ENCODE measurements around the gene MAGI1. TPM values are rescaled to one million over a fixed set of nuclear protein-coding genes. Genes with fewer than 3 reads are reported as not detected.

The MAGI1 gene
- polyA plus RNA-seq, 1 of the 3 experiments (the other 2 are of a cell fraction), result 10.3 TPM

GRCh38 chr3:65741540-65741939, 297.2 kb downstream of the MAGI1 start:
- no peak overlapping the region for H3K27ac ChIP-seq (ENCODE audit: low read depth in 2 of 2, low read length in 1 of 2)
- 97% methylated on average over 4 of the region's 4 CpGs for WGBS (ENCODE audit: low lambda C conversion rate)
- H3K36me3 ChIP-seq (replicated peaks in 1 of 2; ENCODE audit: control insufficient read depth in 1 of 2, insufficient read depth in 2 of 2, low read length in 1 of 2), result no peaks in the 10 kb centered on the region
- DNase-seq, result no peak
- TF ChIP-seq EP300 (IDR thresholded peaks at IDR 0.05; ENCODE audit: borderline replicate concordance in 1 of 2, low read depth in 1 of 2, low read length in 1 of 2), result no peak
- ChIA-PET POLR2A (no interaction called here), CTCF (interaction anchor here (1.0 to 2.5 kb wide), 3 partner anchors 10 to 302 kb away, joined by 3 to 14 read pairs (median 8); no protein-coding TSS in a partner anchor)
- no peaks in the 10 kb centered on the region for H3K9me3 ChIP-seq
- no peak overlapping the region for H3K9ac ChIP-seq
- peaks cover 2 to 3% of the 10 kb centered on the region in 2 experiments; a peak in 1 of 4 replicates for H3K4me1 ChIP-seq (ENCODE audit: control insufficient read depth in 1 of 2, insufficient read depth in 2 of 2, low read depth in 1 of 2, low read length in 1 of 2)
- H3K4me2 ChIP-seq, result no peak overlapping the region
- H3K4me3 ChIP-seq (ENCODE audit: low read depth in 2 of 2, low read length in 1 of 2), result no peak overlapping the region
- H3K27me3 ChIP-seq (ENCODE audit: insufficient read depth), result no peaks in the 10 kb centered on the region
- H2AFZ ChIP-seq (ENCODE audit: low read depth), result no peak overlapping the region
- H4K20me1 ChIP-seq (ENCODE audit: insufficient read depth), result no peaks in the 10 kb centered on the region
- peaks cover 8% of the 10 kb centered on the region for H3F3A ChIP-seq (replicated peaks; ENCODE audit: insufficient read depth)
- H3K79me2 ChIP-seq (ENCODE audit: insufficient read depth), result peaks cover 35% of the 10 kb centered on the region
- no peaks in the 10 kb centered on the region for H3K9me2 ChIP-seq

GRCh38 chr3:65739901-65740541, 298.7 kb downstream of the MAGI1 start:
- TF ChIP-seq YY1 (IDR thresholded peaks at IDR 0.05; ENCODE audit: low read depth), result no peak
- no peak for TF ChIP-seq SMC3 (IDR thresholded peaks at IDR 0.05; ENCODE audit: low read depth, low read length)
- no peaks in the 10 kb centered on the region for H3K9me2 ChIP-seq
- DNase-seq, result no peak
- H3K9me3 ChIP-seq, result no peaks in the 10 kb centered on the region
- no peak overlapping the region for H3K27ac ChIP-seq (ENCODE audit: low read depth in 2 of 2, low read length in 1 of 2)
- H3K4me1 ChIP-seq (ENCODE audit: control insufficient read depth in 1 of 2, insufficient read depth in 2 of 2, low read depth in 1 of 2, low read length in 1 of 2), result peaks cover 2 to 3% of the 10 kb centered on the region in 2 experiments; a peak in 1 of 4 replicates
- CTCF ChIA-PET, result no interaction called here
- H3K4me3 ChIP-seq (ENCODE audit: low read depth in 2 of 2, low read length in 1 of 2), result no peak overlapping the region
- H4K20me1 ChIP-seq (ENCODE audit: insufficient read depth), result no peaks in the 10 kb centered on the region
- no peak overlapping the region for H3K4me2 ChIP-seq
- H3K36me3 ChIP-seq (replicated peaks in 1 of 2; ENCODE audit: control insufficient read depth in 1 of 2, insufficient read depth in 2 of 2, low read length in 1 of 2), result no peaks in the 10 kb centered on the region
- POLR2A ChIA-PET, result no interaction called here
- H3K79me2 ChIP-seq (ENCODE audit: insufficient read depth), result peaks cover 32% of the 10 kb centered on the region
- H3K27me3 ChIP-seq (ENCODE audit: insufficient read depth), result no peaks in the 10 kb centered on the region
- WGBS (ENCODE audit: low lambda C conversion rate), result 62% methylated on average over 3 of the region's 3 CpGs
- no peak overlapping the region for H2AFZ ChIP-seq (ENCODE audit: low read depth)
- H3K9ac ChIP-seq, result no peak overlapping the region
- H3F3A ChIP-seq (replicated peaks; ENCODE audit: insufficient read depth), result peaks cover 8% of the 10 kb centered on the region

- TF ChIP-seq USF2 (IDR thresholded peaks at IDR 0.05; ENCODE audit: borderline replicate concordance, low read depth, low read length), result no peak
- no peak for TF ChIP-seq YY1 (IDR thresholded peaks at IDR 0.05; ENCODE audit: low read depth)
- TF ChIP-seq CHD2 (IDR thresholded peaks at IDR 0.05; ENCODE audit: low read length, partially characterized antibody), result no peak
- no peak for TF ChIP-seq RAD21 (IDR thresholded peaks at IDR 0.05; ENCODE audit: low read length)
- TF ChIP-seq GATA2 (CRISPR knock-in tag; IDR thresholded peaks at IDR 0.05), result no peak
- TF ChIP-seq TAF1 (IDR thresholded peaks at IDR 0.05; ENCODE audit: borderline replicate concordance, low read depth, low read length), result no peak
- TF ChIP-seq MAX (IDR thresholded peaks at IDR 0.05; ENCODE audit: low read depth), result no peak
- no peak for TF ChIP-seq IRF3 (IDR thresholded peaks at IDR 0.05; ENCODE audit: low read depth, low read length)
- no peak for TF ChIP-seq FOXJ3 (CRISPR knock-in tag; IDR thresholded peaks at IDR 0.05)
- no peak for TF ChIP-seq ZBTB33 (IDR thresholded peaks at IDR 0.05; ENCODE audit: borderline replicate concordance, low read depth)
- Histone ChIP-seq H3K9ac (no peak overlapping the region), H3K36me3 (replicated peaks in 1 of 2; ENCODE audit: control insufficient read depth in 1 of 2, insufficient read depth in 2 of 2, low read length in 1 of 2) (no peaks in the 10 kb centered on the region), H3K9me2 (no peaks in the 10 kb centered on the region), H3K27ac (ENCODE audit: low read depth in 2 of 2, low read length in 1 of 2) (no peak overlapping the region), H3K4me3 (ENCODE audit: low read depth in 2 of 2, low read length in 1 of 2) (no peak overlapping the region), H2AFZ (ENCODE audit: low read depth) (no peak overlapping the region), H3K4me1 (ENCODE audit: control insufficient read depth in 1 of 2, insufficient read depth in 2 of 2, low read depth in 1 of 2, low read length in 1 of 2) (peaks cover 3 to 11% of the 10 kb centered on the region in 2 experiments), H4K20me1 (ENCODE audit: insufficient read depth) (no peaks in the 10 kb centered on the region), H3K4me2 (no peak overlapping the region), H3K79me2 (ENCODE audit: insufficient read depth) (peaks cover 18% of the 10 kb centered on the region; the same call in 1 of the 2 replicates), H3K9me3 (no peaks in the 10 kb centered on the region), H3F3A (replicated peaks; ENCODE audit: insufficient read depth) (peaks cover 8% of the 10 kb centered on the region), H3K27me3 (ENCODE audit: insufficient read depth) (no peaks in the 10 kb centered on the region)
- WGBS (ENCODE audit: low lambda C conversion rate), result 75% methylated on average over 1 of the region's 1 CpG
- ChIA-PET CTCF (interaction anchor here (0.9 to 9.4 kb wide), 3 partner anchors 9 to 296 kb away, joined by 4 to 81 read pairs (median 28); no protein-coding TSS in a partner anchor), POLR2A (no interaction called here)
- DNase-seq, result no peak
These were observed 303.9 kb downstream of the MAGI1 start for GRCh38 chr3:65734792-65735191.

Measured in SK-N-SH (cell line).